CD4-positive, CD25-positive, alpha-beta regulatory T cell (primary cell): ENCODE results near the gene IMMP2L. TPM values are rescaled to one million over a fixed set of nuclear protein-coding genes. Genes with fewer than 3 reads are reported as not detected.
"Not testable (repeated sequence)": the region's sequence is repeated elsewhere in the genome, so short reads cannot be mapped to it uniquely, and the experiment has no call there.

Experiments
- ATAC-seq, 2 donors: fragments of 150-1000 bp; cut with Tn5 transposase; one replicate each; pipeline ENCODE4 v1.10.0; 2021; ENCODE audit warnings: low read depth in 2 of 2, moderate number of reproducible peaks in 2 of 2, moderate library complexity in 1 of 2
- DNase-seq, 3 donors: peaks; one replicate each; pipeline versions ENCODE4 v3.0.0 to v3.0.0-alpha.2; 2012 to 2022; ENCODE audit warnings: mixed read lengths in 1 of 3
- H3K27ac ChIP-seq: one replicate; pipeline ENCODE4 v1.7.0; 2013; ENCODE audit warnings: mild to moderate bottlenecking, low read length; ENCODE audit not compliant: insufficient read depth, poor library complexity, severe bottlenecking
- H3K27me3 ChIP-seq: one replicate; pipeline ENCODE4 v1.7.0; 2013; ENCODE audit warnings: low read length; ENCODE audit not compliant: control insufficient read depth, insufficient read depth
- H3K36me3 ChIP-seq: one replicate; pipeline ENCODE4 v1.7.0; 2013; ENCODE audit warnings: mild to moderate bottlenecking, low read length, moderate library complexity; ENCODE audit not compliant: control insufficient read depth, insufficient read depth
- H3K4me1 ChIP-seq: 2 replicates; pipeline ENCODE4 v1.7.0; 2013; ENCODE audit warnings: mild to moderate bottlenecking, low read length; ENCODE audit not compliant: insufficient read depth, control insufficient read depth, poor library complexity, severe bottlenecking
- H3K4me3 ChIP-seq: one replicate; pipeline ENCODE4 v1.7.0; 2013; ENCODE audit warnings: low read depth, mild to moderate bottlenecking, low read length, moderate library complexity
- H3K9me3 ChIP-seq, 2 experiments: 1 replicate in 1 of 2; 2 replicates in 1 of 2; pipeline ENCODE4 v1.7.0; 2013; ENCODE audit warnings: low read length in 2 of 2, mild to moderate bottlenecking in 1 of 2, moderate library complexity in 1 of 2; ENCODE audit not compliant: control insufficient read depth in 2 of 2
- H3K27ac Mint-ChIP-seq, 3 donors: one replicate each; pipeline ENCODE4 v1.8.0; 2020 to 2022; ENCODE audit warnings: mild to moderate bottlenecking in 3 of 3, mixed read lengths in 3 of 3, moderate library complexity in 2 of 3
- H3K27me3 Mint-ChIP-seq: one replicate; pipeline ENCODE4 v1.8.0; 2022; ENCODE audit warnings: mild to moderate bottlenecking, mixed read lengths
- H3K36me3 Mint-ChIP-seq: one replicate; pipeline ENCODE4 v1.8.0; 2020; ENCODE audit warnings: mixed read lengths
- H3K4me1 Mint-ChIP-seq, 4 donors: one replicate each; pipeline ENCODE4 v1.8.0; 2020 to 2022; ENCODE audit warnings: mixed read lengths in 4 of 4, mild to moderate bottlenecking in 1 of 4
- H3K4me3 Mint-ChIP-seq, 4 donors: one replicate each; pipeline ENCODE4 v1.8.0; 2020 to 2022; ENCODE audit warnings: mild to moderate bottlenecking in 4 of 4, mixed read lengths in 4 of 4, moderate library complexity in 3 of 4
- H3K9me3 Mint-ChIP-seq, 7 donors: one replicate each; pipeline ENCODE4 v1.8.0; 2020 to 2022; ENCODE audit warnings: mixed read lengths in 7 of 7, mild to moderate bottlenecking in 3 of 7, moderate library complexity in 2 of 7
- polyA plus RNA-seq, 4 donors: library from polyadenylated mRNA; unstranded; fragments of 300-500 nt; fragmentation: Illumina TruSeq; gene quantifications; one replicate each; pipeline ENCODE4 v1.2.3, GENCODE V29; 2021
- total RNA-seq: library from RNA; stranded (reverse); gene quantifications from one replicate; pipeline ENCODE4 v1.2.3, GENCODE V29; 2022

IMMP2L gene
- total and polyA plus RNA-seq, 5 donors from 2014 or later: 8.9 to 23.8 (median 17.1) TPM

DNA sequence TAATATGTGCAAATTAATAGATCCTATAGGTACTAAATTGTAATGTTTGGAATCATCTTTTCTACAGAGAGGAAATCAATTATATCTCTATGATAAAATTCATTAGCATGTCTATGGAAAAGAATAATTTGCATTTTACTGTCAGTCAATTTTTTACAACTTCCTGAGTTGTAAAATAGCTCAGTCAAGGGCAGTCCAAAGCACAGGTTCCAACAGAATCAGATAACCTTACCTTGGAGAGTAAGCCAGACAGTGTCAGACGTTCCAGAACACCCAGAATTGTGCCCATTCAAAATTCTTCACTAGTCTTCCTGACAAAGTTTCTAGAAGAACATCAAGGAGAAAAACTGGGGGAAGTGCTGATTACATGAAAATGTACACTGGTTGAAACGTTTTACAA, 31.1 kb upstream of the IMMP2L start:
- H3K27me3 Mint-ChIP-seq: peaks cover 8% of the 10 kb centered on the region
- H3K27ac ChIP-seq: no peak overlapping the region
- peaks cover 0 to 8% (median 3%) of the 10 kb centered on the region in 7 donors for H3K9me3 Mint-ChIP-seq
- H3K27me3 ChIP-seq: no peaks in the 10 kb centered on the region
- H3K4me1 ChIP-seq: no peaks in the 10 kb centered on the region
- no peaks in the 10 kb centered on the region for H3K36me3 ChIP-seq
- no peak overlapping the region for H3K4me3 ChIP-seq
- no peak overlapping the region for H3K27ac Mint-ChIP-seq
- H3K36me3 Mint-ChIP-seq: no peaks in the 10 kb centered on the region
- no peak for ATAC-seq
- H3K9me3 ChIP-seq: no peaks in the 10 kb centered on the region
- H3K4me3 Mint-ChIP-seq: no peak overlapping the region
- no peaks in the 10 kb centered on the region for H3K4me1 Mint-ChIP-seq
- no peak for DNase-seq

DNA sequence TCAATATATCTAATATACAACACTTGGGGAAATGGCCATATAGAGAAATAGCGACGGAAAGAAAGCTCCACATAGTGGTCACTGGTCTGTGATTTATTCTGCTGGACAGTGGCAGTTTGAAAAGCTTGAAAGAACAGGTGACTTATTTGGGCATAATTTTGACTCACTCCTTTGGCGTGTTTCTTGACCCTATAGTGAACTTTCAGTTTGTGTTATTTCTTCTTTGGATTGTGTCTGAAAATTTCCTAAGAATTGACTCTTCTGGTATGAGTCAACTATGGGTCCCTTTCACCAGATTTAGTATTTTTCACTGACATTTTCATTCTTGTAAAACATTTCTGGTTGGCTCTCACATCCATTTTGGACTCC, 25.8 kb upstream of the IMMP2L start:
- ATAC-seq: no peak
- H3K27me3 ChIP-seq: no peaks in the 10 kb centered on the region
- no peak overlapping the region for H3K27ac ChIP-seq
- Mint-ChIP-seq H3K36me3 (no peaks in the 10 kb centered on the region), H3K4me1 (no peaks in the 10 kb centered on the region), H3K9me3 (peaks cover 0 to 1% (median 0%) of the 10 kb centered on the region in 7 donors), H3K27ac (no peak overlapping the region), H3K4me3 (no peak overlapping the region), H3K27me3 (peaks cover 12% of the 10 kb centered on the region)
- no peak for DNase-seq
- H3K36me3 ChIP-seq: no peaks in the 10 kb centered on the region
- no peaks in the 10 kb centered on the region for H3K4me1 ChIP-seq
- no peak overlapping the region for H3K4me3 ChIP-seq
- no peaks in the 10 kb centered on the region for H3K9me3 ChIP-seq

DNA sequence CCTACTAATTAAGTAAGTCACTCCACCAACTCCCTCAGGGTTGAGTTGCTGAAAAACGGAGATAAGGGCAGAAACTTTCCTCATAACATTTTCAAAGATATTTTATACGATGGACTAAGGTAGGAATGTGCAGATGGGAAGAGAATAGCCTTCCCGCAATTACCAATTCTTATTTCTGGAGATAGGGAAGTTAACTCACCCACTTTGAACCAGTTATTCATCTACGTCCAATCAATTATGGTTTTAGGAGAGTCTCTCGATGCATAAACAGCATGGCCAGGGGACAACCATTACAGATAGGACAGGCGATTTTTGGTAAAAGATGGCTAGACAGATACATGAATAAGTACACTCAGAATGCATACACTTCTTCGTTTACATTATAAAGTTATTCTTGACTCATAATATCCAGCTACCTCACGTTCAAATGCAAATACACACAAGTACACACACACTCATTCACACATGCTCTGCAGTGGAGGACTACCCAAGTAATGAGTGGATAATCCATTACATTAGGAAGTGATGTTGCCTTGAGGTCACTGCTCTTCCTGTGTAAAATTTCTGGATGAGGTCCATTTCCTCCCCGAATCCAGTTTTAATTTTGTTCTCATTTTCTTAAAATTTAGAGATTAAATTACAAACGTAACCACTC, 25.2 kb upstream of the IMMP2L start:
- no peak for ATAC-seq
- H3K36me3 ChIP-seq: no peaks in the 10 kb centered on the region

DNA sequence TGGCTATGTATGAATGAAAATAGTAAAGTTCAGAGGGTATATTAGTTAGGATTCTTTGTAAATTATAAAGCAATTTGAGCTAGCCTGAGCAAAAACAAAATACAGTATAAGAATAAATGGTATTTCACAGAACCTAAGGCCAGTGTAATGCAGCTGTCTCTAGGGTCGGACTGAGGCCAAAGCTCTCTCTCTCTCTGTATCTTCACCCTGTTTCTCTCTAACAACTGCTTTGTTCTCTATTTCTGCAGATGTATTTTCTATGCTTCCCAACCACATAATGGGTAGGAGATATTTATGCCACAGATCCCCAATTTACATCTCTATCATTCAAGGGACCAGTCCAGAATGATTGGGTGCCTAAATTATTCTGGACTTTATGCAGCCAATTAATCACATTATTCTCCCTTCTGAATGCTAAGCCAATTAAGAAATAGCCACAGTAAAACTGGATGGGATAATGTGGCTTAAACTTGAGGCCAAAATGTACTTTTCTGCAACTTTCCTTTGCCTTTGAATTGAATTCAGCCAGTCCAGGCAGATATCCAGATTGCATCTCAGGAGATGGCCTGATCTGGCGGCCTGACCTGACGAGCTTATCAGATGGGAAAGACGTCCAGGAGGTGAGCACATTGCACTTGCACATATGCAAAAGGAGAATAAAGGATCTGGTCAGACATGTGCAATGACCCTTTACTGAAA, 24.6 kb upstream of the IMMP2L start:
- H3K4me3 Mint-ChIP-seq: no peak overlapping the region
- DNase-seq (no peak), ATAC-seq (no peak)
- H3K27me3 Mint-ChIP-seq: peaks cover 12% of the 10 kb centered on the region
- no peaks in the 10 kb centered on the region for H3K36me3 Mint-ChIP-seq
- H3K9me3 Mint-ChIP-seq: peaks cover 0 to 1% (median 0%) of the 10 kb centered on the region in 7 donors
- H3K9me3 ChIP-seq: no peaks in the 10 kb centered on the region
- H3K36me3 ChIP-seq: no peaks in the 10 kb centered on the region
- H3K27ac Mint-ChIP-seq: no peak overlapping the region
- no peaks in the 10 kb centered on the region for H3K4me1 ChIP-seq
- H3K4me1 Mint-ChIP-seq: no peaks in the 10 kb centered on the region
- no peaks in the 10 kb centered on the region for H3K27me3 ChIP-seq
- no peak overlapping the region for H3K27ac ChIP-seq
- no peak overlapping the region for H3K4me3 ChIP-seq

More for the DNA sequence above, 25.2 kb upstream of the IMMP2L start:
- no peak overlapping the region for H3K4me3 Mint-ChIP-seq
- Histone ChIP-seq H3K4me1 (no peaks in the 10 kb centered on the region), H3K4me3 (no peak overlapping the region), H3K27me3 (no peaks in the 10 kb centered on the region), H3K27ac (no peak overlapping the region), H3K9me3 (no peaks in the 10 kb centered on the region)
- H3K9me3 Mint-ChIP-seq: peaks cover 0 to 1% (median 0%) of the 10 kb centered on the region in 7 donors
- no peak for DNase-seq
- no peaks in the 10 kb centered on the region for H3K4me1 Mint-ChIP-seq
- H3K27ac Mint-ChIP-seq: no peak overlapping the region
- no peaks in the 10 kb centered on the region for H3K36me3 Mint-ChIP-seq
- peaks cover 12% of the 10 kb centered on the region for H3K27me3 Mint-ChIP-seq

DNA sequence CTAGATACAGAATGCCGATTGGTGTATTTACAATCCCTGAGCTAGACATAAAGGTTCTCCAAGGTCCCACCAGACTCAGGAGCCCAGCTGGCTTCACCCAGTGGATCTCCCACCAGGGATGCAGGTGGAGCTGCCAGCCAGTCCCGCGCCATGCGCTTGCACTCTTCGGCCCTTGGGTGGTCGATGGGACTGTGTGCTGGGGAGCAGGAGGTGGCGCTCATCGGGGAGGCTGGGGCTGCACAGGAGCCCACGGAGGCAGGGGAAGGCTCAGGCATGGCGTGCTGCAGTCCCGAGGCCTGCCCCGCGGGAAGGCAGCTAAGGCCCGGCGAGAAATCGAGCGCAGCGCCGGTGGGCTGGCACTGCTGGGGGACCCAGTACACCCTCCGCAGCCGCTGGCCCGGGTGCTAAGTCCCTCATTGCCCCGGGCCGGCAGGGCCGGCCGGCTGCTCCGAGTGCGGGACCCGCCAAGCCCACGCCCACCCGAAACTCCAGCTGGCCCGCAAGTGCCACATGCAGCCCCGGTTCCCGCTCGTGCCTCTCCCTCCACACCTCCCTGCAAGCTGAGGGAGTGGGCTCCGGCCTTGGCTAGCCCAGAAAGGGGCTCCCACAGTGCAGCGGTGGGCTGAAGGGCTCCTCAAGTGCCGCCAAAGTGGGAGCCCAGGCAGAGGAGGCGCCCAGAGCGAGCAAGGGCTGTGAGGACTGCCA, 19.6 kb upstream of the IMMP2L start:
- not testable (repeated sequence) for H3K36me3 Mint-ChIP-seq, ATAC-seq, H3K27ac ChIP-seq, DNase-seq, H3K4me3 ChIP-seq, H3K27me3 ChIP-seq, H3K9me3 ChIP-seq, H3K27me3 Mint-ChIP-seq, H3K36me3 ChIP-seq, H3K4me3 Mint-ChIP-seq, H3K4me1 ChIP-seq, H3K4me1 Mint-ChIP-seq, H3K27ac Mint-ChIP-seq
- H3K9me3 Mint-ChIP-seq: peaks cover 0 to 12% (median 0%) of the 10 kb centered on the region in 7 donors

DNA sequence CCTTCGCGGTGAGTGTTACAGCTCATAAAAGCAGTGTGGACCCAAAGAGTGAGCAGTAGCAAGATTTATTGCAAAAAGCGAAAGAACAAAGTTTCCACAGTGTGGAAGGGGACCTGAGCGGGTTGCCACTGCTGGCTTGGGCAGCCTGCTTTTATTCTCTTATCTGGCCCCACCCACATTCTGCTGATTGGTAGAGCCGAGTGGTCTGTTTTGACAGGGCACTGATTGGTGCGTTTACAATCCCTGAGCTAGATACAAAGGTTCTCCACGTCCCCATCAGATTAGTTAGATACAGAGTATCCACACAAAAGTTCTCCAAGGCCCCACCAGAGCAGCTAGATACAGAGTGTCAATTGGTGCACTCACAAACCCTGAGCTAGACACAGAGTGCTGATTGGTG, 18.9 kb upstream of the IMMP2L start:
- not testable (repeated sequence) for ATAC-seq, H3K4me3 ChIP-seq, H3K4me1 Mint-ChIP-seq, H3K4me1 ChIP-seq, H3K36me3 Mint-ChIP-seq, H3K36me3 ChIP-seq, H3K27ac Mint-ChIP-seq, H3K9me3 ChIP-seq, H3K27ac ChIP-seq, H3K4me3 Mint-ChIP-seq, H3K27me3 Mint-ChIP-seq, DNase-seq, H3K27me3 ChIP-seq
- peaks cover 0 to 14% (median 0%) of the 10 kb centered on the region in 7 donors for H3K9me3 Mint-ChIP-seq

DNA sequence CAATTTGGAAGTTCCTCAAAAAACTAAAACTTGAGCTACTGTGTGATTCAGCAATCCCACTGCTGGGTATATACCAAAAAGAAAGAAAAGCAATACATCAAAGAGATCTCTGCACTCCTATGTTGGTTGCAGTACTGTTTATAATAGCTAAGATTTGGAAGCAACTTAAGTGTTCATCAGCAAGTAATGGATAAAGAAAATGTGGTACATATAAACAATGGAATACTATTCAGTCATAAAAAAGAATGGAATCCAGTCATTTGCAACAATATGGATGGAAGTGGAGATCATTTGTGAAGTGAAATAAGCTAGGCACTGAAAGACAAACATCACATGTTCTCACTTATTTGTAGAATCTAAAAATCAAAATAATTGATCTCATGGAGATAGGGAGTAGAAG, 16.5 kb upstream of the IMMP2L start:
- H3K4me3 ChIP-seq: no peak overlapping the region
- peaks cover 0 to 14% (median 9%) of the 10 kb centered on the region in 7 donors for H3K9me3 Mint-ChIP-seq
- H3K4me3 Mint-ChIP-seq: no peak overlapping the region
- no peak overlapping the region for H3K27ac Mint-ChIP-seq
- no peaks in the 10 kb centered on the region for H3K27me3 ChIP-seq
- H3K36me3 Mint-ChIP-seq: no peaks in the 10 kb centered on the region
- no peaks in the 10 kb centered on the region for H3K4me1 ChIP-seq
- peaks cover 6% of the 10 kb centered on the region for H3K27me3 Mint-ChIP-seq
- DNase-seq (no peak), ATAC-seq (no peak)
- no peaks in the 10 kb centered on the region for H3K4me1 Mint-ChIP-seq
- H3K36me3 ChIP-seq: no peaks in the 10 kb centered on the region
- no peak overlapping the region for H3K27ac ChIP-seq
- H3K9me3 ChIP-seq: no peaks in the 10 kb centered on the region
